Small intestine (tissue), 7 donors: ENCODE data around the gene BARHL1. TPM values are rescaled to one million over a fixed set of nuclear protein-coding genes. Genes with fewer than 3 reads are reported as not detected.

Experiments used
- DNase-seq, 2 donors: peaks; one replicate each; pipeline versions ENCODE4 v3.0.0 to v3.0.0-alpha.2; 2013
- FAIRE-seq: peaks from 2 replicates; lab custom pipeline; 2012; peaks lifted over from hg19 to GRCh38; lab: Jason Lieb, UNC
- H3K27ac ChIP-seq, 3 donors: one replicate each; pipeline ENCODE4 v1.5.1; 2013; ENCODE audit warnings: low read length in 2 of 3, mild to moderate bottlenecking in 2 of 3, control low read depth in 1 of 3, inconsistent platforms in 1 of 3, low read depth in 1 of 3, moderate library complexity in 1 of 3
- H3K27me3 ChIP-seq, 3 donors: one replicate each; pipeline ENCODE4 v1.6.1; 2013; ENCODE audit warnings: low read length in 3 of 3, inconsistent platforms in 1 of 3; ENCODE audit not compliant: control insufficient read depth in 3 of 3, insufficient read depth in 3 of 3
- H3K36me3 ChIP-seq, 3 donors: one replicate each; pipeline ENCODE4 v1.6.1; 2013; ENCODE audit warnings: low read length in 3 of 3, inconsistent platforms in 1 of 3, low read depth in 1 of 3, mild to moderate bottlenecking in 1 of 3, moderate library complexity in 1 of 3; ENCODE audit not compliant: control insufficient read depth in 3 of 3, insufficient read depth in 2 of 3
- H3K4me1 ChIP-seq, 3 donors: one replicate each; pipeline ENCODE4 v1.6.1; 2013; ENCODE audit warnings: low read length in 2 of 3, inconsistent platforms in 1 of 3, low read depth in 1 of 3, mild to moderate bottlenecking in 1 of 3, moderate library complexity in 1 of 3; ENCODE audit not compliant: control insufficient read depth in 3 of 3, insufficient read depth in 2 of 3
- H3K4me3 ChIP-seq, 3 donors: one replicate each; pipeline ENCODE4 v1.5.1; 2013; ENCODE audit warnings: low read length in 3 of 3, control low read depth in 1 of 3, inconsistent platforms in 1 of 3, low read depth in 1 of 3, mild to moderate bottlenecking in 1 of 3, moderate library complexity in 1 of 3
- H3K9me3 ChIP-seq, 2 donors: one replicate each; pipeline ENCODE4 v1.6.1; 2013; ENCODE audit warnings: low read depth in 1 of 2, low read length in 1 of 2; ENCODE audit not compliant: control insufficient read depth in 2 of 2, insufficient read depth in 1 of 2
- WGBS, 3 donors: extraction: QIAGEN DNeasy Blood & Tissue Kit; methylation state at CpG; one replicate each; pipeline ENCODE4 v1.1.7; 2013; 5-methylcytosine and 5-hydroxymethylcytosine counted together
- polyA plus RNA-seq, 4 donors: library from polyadenylated mRNA; stranded (reverse) in 3 of 4; unstranded in 1 of 4; fragments of 200-250 nt in 3 of 4; fragments of 120-200 nt in 1 of 4; gene quantifications; one replicate each; pipeline versions ENCODE4 v1.2.1 to v1.2.3, GENCODE V29; 2013
- donor health status: healthy with polysubstance abuse.
- donor health status: control.
- donor health status: control.
- donor health status: Bipolar disorder and iron deficiency.
- donor health status: healthy.

Gene BARHL1
- polyA plus RNA-seq, 4 donors = not detected

- Histone ChIP-seq H3K4me3 (no peak overlapping the region), H3K4me1 (no peaks in the 10 kb centered on the region), H3K27me3 (peaks cover 19 to 67% (median 49%) of the 10 kb centered on the region in 3 donors), H3K36me3 (peaks cover 0 to 15% (median 2%) of the 10 kb centered on the region in 3 donors), H3K9me3 (peaks cover 0 to 3% of the 10 kb centered on the region in 2 donors), H3K27ac (no peak overlapping the region)
- WGBS, 3 donors = 3 to 11% (median 8%) methylated on average over 57 to 73 of the region's 73 CpGs
- DNase-seq (no peak), FAIRE-seq (no peak)
Observed at GRCh38 chr9:132590318-132591182, 8.1 kb downstream of the BARHL1 start.

GRCh38 chr9:132591244-132591643, 8.8 kb downstream of the BARHL1 start:
- peaks cover 0 to 3% of the 10 kb centered on the region in 2 donors for H3K9me3 ChIP-seq

GRCh38 chr9:132591751-132592314, 9.4 kb downstream of the BARHL1 start:
- H3K9me3 ChIP-seq = peaks cover 0 to 3% of the 10 kb centered on the region in 2 donors
- peaks cover 0 to 19% (median 2%) of the 10 kb centered on the region in 3 donors for H3K36me3 ChIP-seq
- no peak for DNase-seq
- H3K27me3 ChIP-seq = peaks cover 14 to 55% (median 37%) of the 10 kb centered on the region in 3 donors
- H3K27ac ChIP-seq = no peak overlapping the region
- WGBS, 3 donors = 50 to 71% (median 70%) methylated on average over 9 of the region's 9 CpGs
- H3K4me3 ChIP-seq = no peak overlapping the region
- no peaks in the 10 kb centered on the region for H3K4me1 ChIP-seq
- no peak for FAIRE-seq

More at GRCh38 chr9:132591244-132591643, 8.8 kb downstream of the BARHL1 start:
- Histone ChIP-seq H3K27me3 (peaks cover 19 to 61% (median 42%) of the 10 kb centered on the region in 3 donors), H3K36me3 (peaks cover 0 to 15% (median 2%) of the 10 kb centered on the region in 3 donors), H3K27ac (no peak overlapping the region), H3K4me1 (no peaks in the 10 kb centered on the region), H3K4me3 (no peak overlapping the region)
- FAIRE-seq (no peak), DNase-seq (no peak)
- WGBS, 3 donors = 21 to 32% (median 23%) methylated on average over 6 of the region's 6 CpGs

GRCh38 chr9:132592451-132592850, 10.0 kb downstream of the BARHL1 start:
- no peak for DNase-seq
- peaks cover 2 to 23% (median 3%) of the 10 kb centered on the region in 3 donors for H3K36me3 ChIP-seq
- H3K9me3 ChIP-seq = peaks cover 0 to 3% of the 10 kb centered on the region in 2 donors
- no peak for FAIRE-seq
- H3K4me1 ChIP-seq = no peaks in the 10 kb centered on the region
- 79 to 86% (median 85%) methylated on average over 8 of the region's 8 CpGs for WGBS, 3 donors
- H3K27ac ChIP-seq = no peak overlapping the region
- no peak overlapping the region for H3K4me3 ChIP-seq
- peaks cover 8 to 48% (median 33%) of the 10 kb centered on the region in 3 donors for H3K27me3 ChIP-seq

- DNase-seq (no peak), FAIRE-seq (no peak)
- Histone ChIP-seq H3K9me3 (no peaks in the 10 kb centered on the region), H3K4me1 (no peaks in the 10 kb centered on the region), H3K4me3 (no peak overlapping the region), H3K36me3 (peaks cover 2 to 23% (median 3%) of the 10 kb centered on the region in 3 donors), H3K27ac (no peak overlapping the region), H3K27me3 (peaks cover 5 to 31% (median 15%) of the 10 kb centered on the region in 3 donors)
- 95 to 97% (median 96%) methylated on average over 13 of the region's 13 CpGs for WGBS, 3 donors
Observed at GRCh38 chr9:132594412-132594811, 12.0 kb downstream of the BARHL1 start.

- peaks cover 2 to 31% (median 3%) of the 10 kb centered on the region in 3 donors for H3K36me3 ChIP-seq
- H3K4me1 ChIP-seq = no peaks in the 10 kb centered on the region
- 85 to 87% (median 85%) methylated on average over 6 of the region's 6 CpGs for WGBS, 3 donors
- FAIRE-seq = no peak
- no peak overlapping the region for H3K4me3 ChIP-seq
- no peak for DNase-seq
- H3K27me3 ChIP-seq = peaks cover 2 to 22% (median 15%) of the 10 kb centered on the region in 3 donors
- H3K9me3 ChIP-seq = no peaks in the 10 kb centered on the region
- no peak overlapping the region for H3K27ac ChIP-seq
Observed at GRCh38 chr9:132595319-132595718, 12.9 kb downstream of the BARHL1 start.

GRCh38 chr9:132596200-132596599, 13.8 kb downstream of the BARHL1 start:
- Histone ChIP-seq H3K4me1 (no peaks in the 10 kb centered on the region), H3K36me3 (peaks cover 2 to 37% (median 3%) of the 10 kb centered on the region in 3 donors), H3K9me3 (no peaks in the 10 kb centered on the region), H3K27ac (no peak overlapping the region), H3K4me3 (no peak overlapping the region), H3K27me3 (peaks cover 0 to 15% (median 8%) of the 10 kb centered on the region in 3 donors)
- no peak for FAIRE-seq
- WGBS, 3 donors = 64 to 71% (median 66%) methylated on average over 3 of the region's 3 CpGs
- DNase-seq = no peak

- FAIRE-seq (no peak), DNase-seq (no peak)
- H3K36me3 ChIP-seq = peaks cover 2 to 44% (median 3%) of the 10 kb centered on the region in 3 donors
- 89 to 97% (median 96%) methylated on average over 16 of the region's 16 CpGs for WGBS, 3 donors
- H3K27me3 ChIP-seq = peaks cover 0 to 5% (median 3%) of the 10 kb centered on the region in 3 donors
- no peak overlapping the region for H3K27ac ChIP-seq
- H3K4me3 ChIP-seq = no peak overlapping the region
- H3K9me3 ChIP-seq = no peaks in the 10 kb centered on the region
- no peaks in the 10 kb centered on the region for H3K4me1 ChIP-seq
Observed at GRCh38 chr9:132597073-132597775, 14.8 kb downstream of the BARHL1 start.
